HepG2 (cell line): ENCODE measurements around the gene CACNA2D3. TPM values are rescaled to one million over a fixed set of nuclear protein-coding genes. Genes with fewer than 3 reads are reported as not detected.

Experiments used
- ATAC-seq: fragments of 200-7000 bp; cut with Tn5 transposase; 3 replicates; pipeline ENCODE4 v1.9.1; 2020; ENCODE audit warnings: mild to moderate bottlenecking, moderate library complexity
- BruUV-seq: library from RNA; stranded (reverse); fragments of 400-500 nt; replicated peaks from 2 replicates; lab custom pipeline; 2021; lab: Mats Ljungman, UMichigan
- CTCF ChIA-PET: fragments of 300-600 bp; formaldehyde crosslinking; extraction: SDS; loops from one replicate; lab custom pipeline; 2021; ENCODE audit warnings: low total read pairs, inconsistent platforms, low intra/inter-chr PET ratio; lab: Yijun Ruan, JAX
- POLR2A ChIA-PET: fragments of 350-600 bp; sonication (Branson Sonifier 250); formaldehyde crosslinking; loops from one replicate; lab custom pipeline; 2020; ENCODE audit warnings: antibody characterized with exemption, inconsistent platforms; lab: Yijun Ruan, JAX
- DNase-seq: peaks from one replicate; pipeline ENCODE4 v3.0.0-alpha.2; 2015; ENCODE audit warnings: low spot score
- FAIRE-seq: peaks from 3 replicates; lab custom pipeline; 2011; peaks lifted over from hg19 to GRCh38; lab: Jason Lieb, UNC
- H2AFZ ChIP-seq: one replicate; pipeline ENCODE4 v1.6.1; 2011; ENCODE audit warnings: low read length, inconsistent platforms
- H3K27ac ChIP-seq: fragments of 300-600 bp; 3 replicates; pipeline ENCODE4 v1.8.0; 2011; ENCODE audit warnings: mixed run types, mild to moderate bottlenecking, mixed read lengths, low read length, inconsistent platforms; ENCODE audit not compliant: insufficient read depth; ENCODE audit errors: extremely low read length
- H3K27me3 ChIP-seq, 2 experiments: fragments of 200-600 bp in 1 of 2; 2 replicates in 1 of 2; 3 replicates in 1 of 2; pipeline versions ENCODE4 v1.6.0 to v1.8.0; 2011; ENCODE audit warnings: low read length in 2 of 2, mild to moderate bottlenecking in 2 of 2, moderate library complexity in 2 of 2, inconsistent platforms in 1 of 2; ENCODE audit not compliant: insufficient read depth in 2 of 2, control insufficient read depth in 1 of 2
- H3K36me3 ChIP-seq, 2 experiments: fragments of 200-600 bp in 1 of 2; replicated peaks in 1 of 2; 2 replicates in 1 of 2; 3 replicates in 1 of 2; pipeline versions ENCODE4 v1.5.1 to v1.8.0; 2011; ENCODE audit warnings: low read length in 2 of 2, inconsistent platforms in 1 of 2; ENCODE audit not compliant: insufficient read depth in 2 of 2, control insufficient read depth in 1 of 2
- H3K4me1 ChIP-seq: 2 replicates; pipeline ENCODE4 v1.5.1; 2012; ENCODE audit warnings: low read length, inconsistent platforms; ENCODE audit not compliant: insufficient read depth
- H3K4me2 ChIP-seq: 2 replicates; pipeline ENCODE4 v1.6.0; 2011; ENCODE audit warnings: low read depth, low read length, inconsistent platforms
- H3K4me3 ChIP-seq, 3 experiments: fragments of 200-600 bp in 1 of 3; sonication (generic), shearing (Covaris generic) in 1 of 3; replicated peaks in 1 of 3; 2 replicates each; pipeline ENCODE4 v1.5.1; 2011 to 2016; ENCODE audit warnings: low read length in 3 of 3, inconsistent platforms in 2 of 3, low read depth in 2 of 3, mild to moderate bottlenecking in 2 of 3, control low read depth in 1 of 3, mixed read lengths in 1 of 3; ENCODE audit not compliant: insufficient read depth in 1 of 3
- H3K79me2 ChIP-seq: one replicate; pipeline ENCODE4 v1.6.1; 2011; ENCODE audit warnings: low read length, inconsistent platforms; ENCODE audit not compliant: insufficient read depth
- H3K9ac ChIP-seq: 2 replicates; pipeline ENCODE4 v1.6.0; 2011; ENCODE audit warnings: mild to moderate bottlenecking, low read depth, low read length, inconsistent platforms; ENCODE audit not compliant: insufficient read depth
- H3K9me3 ChIP-seq: 2 replicates; pipeline ENCODE4 v1.5.1; 2012; ENCODE audit warnings: mild to moderate bottlenecking, low read length
- H4K20me1 ChIP-seq: 2 replicates; pipeline ENCODE4 v1.6.0; 2011; ENCODE audit warnings: inconsistent platforms, mild to moderate bottlenecking, low read length, moderate library complexity; ENCODE audit not compliant: insufficient read depth
- DR1 ChIP-seq: sonication (generic); formaldehyde crosslinking; IDR thresholded peaks from 2 replicates; pipeline ENCODE4 v1.8.0; 2021; ENCODE audit warnings: mild to moderate bottlenecking, missing genetic modification reagents, inconsistent platforms
- NR2F1 ChIP-seq, 2 experiments: fragments of 450-650 bp in 1 of 2; formaldehyde crosslinking in 1 of 2; IDR thresholded peaks; 2 replicates each; pipeline versions ENCODE4 v1.5.0 to v1.6.1; 2016 to 2020; ENCODE audit warnings: mild to moderate bottlenecking in 1 of 2, missing compliant biosample characterization in 1 of 2, missing genetic modification reagents in 1 of 2, moderate library complexity in 1 of 2
- SMARCC2 ChIP-seq: fragments of 450-650 bp; IDR thresholded peaks from 2 replicates; pipeline ENCODE4 v1.6.1; 2017; ENCODE audit warnings: antibody characterized with exemption, mild to moderate bottlenecking
- TP53 ChIP-seq: sonication (generic); formaldehyde crosslinking; conservative IDR thresholded peaks from 2 replicates; pipeline ENCODE4 v1.4.0; 2020; ENCODE audit warnings: missing genetic modification reagents
- ZBTB1 ChIP-seq: sonication (generic); formaldehyde crosslinking; IDR thresholded peaks from 2 replicates; pipeline ENCODE4 v1.4.0; 2020; ENCODE audit warnings: missing genetic modification reagents, borderline replicate concordance
- WGBS: methylation state at CpG from one replicate; pipeline ENCODE4 v1.1.6; 2017; ENCODE audit warnings: low lambda C conversion rate; 5-methylcytosine and 5-hydroxymethylcytosine counted together
- in situ Hi-C: cut with HindIII; loops from 2 replicates; pipeline ENCODE4 v1.10.0; 2017; ENCODE audit warnings: low pct_unique_long_range_greater_than_20kb; ENCODE audit not compliant: extremely low pct_ligation_motif_present
- intact Hi-C: fragments of 100-400 bp; cut with micrococcal nuclease; formaldehyde crosslinking; loops from one replicate; pipeline ENCODE4 v1.10.0; 2022; ENCODE audit not compliant: unreplicated experiment
- polyA plus RNA-seq, 8 experiments: library from polyadenylated mRNA; depleted of rRNA in 3 of 8; stranded (reverse) in 7 of 8; unstranded in 1 of 8; fragments of >200 nt; fragmentation: Illumina TruSeq in 4 of 8; extraction: Trizol in 4 of 8; gene quantifications; 2 replicates each; pipeline versions ENCODE4 v1.2.1 to v1.2.3, GENCODE V29; 2011 to 2016; ENCODE audit warnings: low read depth in 4 of 8, missing spikeins in 1 of 8, mixed read lengths in 1 of 8; ENCODE audit not compliant: insufficient read depth in 1 of 8
- total RNA-seq, 5 experiments: library from RNA; depleted of rRNA; stranded (reverse); fragments of >200 nt; fragmentation: Illumina TruSeq; extraction: Trizol; gene quantifications; 2 replicates each; pipeline ENCODE4 v1.2.3, GENCODE V29; 2016; ENCODE audit warnings: low read depth in 1 of 5
- TF ChIP-seq, protein P1 (sequence below): sonication (generic); formaldehyde crosslinking; IDR thresholded peaks from 2 replicates; pipeline ENCODE4 v1.8.0; 2022; ENCODE audit warnings: missing genetic modification reagents, low read depth, mild to moderate bottlenecking, borderline replicate concordance
- TF ChIP-seq, protein P2 (sequence below): sonication (generic); formaldehyde crosslinking; IDR thresholded peaks from 2 replicates; pipeline ENCODE4 v1.9.0; 2022; ENCODE audit warnings: missing genetic modification reagents, mild to moderate bottlenecking, borderline replicate concordance
- TF ChIP-seq, protein P3 (sequence below): sonication (generic); formaldehyde crosslinking; IDR thresholded peaks from 2 replicates; pipeline ENCODE4 v1.4.0; 2020; ENCODE audit warnings: missing genetic modification reagents
- TF ChIP-seq, protein P4 (sequence below): sonication (generic); formaldehyde crosslinking; IDR thresholded peaks from 2 replicates; pipeline ENCODE4 v1.4.0; 2020; ENCODE audit warnings: missing genetic modification reagents

The CACNA2D3 gene
- total and polyA plus RNA-seq, 2 of the 13 experiments (the other 11 are each of a cell fraction or from before 2014, with no cell fraction given), result not detected

DNA sequence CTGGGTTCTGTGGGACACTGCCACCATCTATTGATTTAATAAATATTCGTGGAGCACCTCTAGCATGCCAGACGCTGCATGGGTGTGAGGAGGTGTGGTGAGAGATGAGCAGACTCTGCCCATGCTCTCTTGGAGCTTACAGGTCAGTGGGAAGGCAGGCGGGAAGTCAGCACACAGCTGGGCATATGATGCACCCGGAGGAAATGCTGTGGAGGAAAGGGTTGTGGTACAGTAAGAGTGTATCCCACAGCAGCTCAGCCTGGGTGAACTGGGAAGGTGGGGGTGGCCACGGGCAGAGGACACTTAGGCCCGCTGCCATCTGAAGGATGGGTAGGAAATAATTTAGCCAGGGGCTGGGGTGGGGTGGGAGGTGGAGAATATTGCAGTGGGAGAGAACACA is 392.1 kb downstream of the CACNA2D3 start:
- BruUV-seq, result no TSS peak
- CTCF ChIA-PET, result no interaction called here
- ATAC-seq, result no peak

DNA sequence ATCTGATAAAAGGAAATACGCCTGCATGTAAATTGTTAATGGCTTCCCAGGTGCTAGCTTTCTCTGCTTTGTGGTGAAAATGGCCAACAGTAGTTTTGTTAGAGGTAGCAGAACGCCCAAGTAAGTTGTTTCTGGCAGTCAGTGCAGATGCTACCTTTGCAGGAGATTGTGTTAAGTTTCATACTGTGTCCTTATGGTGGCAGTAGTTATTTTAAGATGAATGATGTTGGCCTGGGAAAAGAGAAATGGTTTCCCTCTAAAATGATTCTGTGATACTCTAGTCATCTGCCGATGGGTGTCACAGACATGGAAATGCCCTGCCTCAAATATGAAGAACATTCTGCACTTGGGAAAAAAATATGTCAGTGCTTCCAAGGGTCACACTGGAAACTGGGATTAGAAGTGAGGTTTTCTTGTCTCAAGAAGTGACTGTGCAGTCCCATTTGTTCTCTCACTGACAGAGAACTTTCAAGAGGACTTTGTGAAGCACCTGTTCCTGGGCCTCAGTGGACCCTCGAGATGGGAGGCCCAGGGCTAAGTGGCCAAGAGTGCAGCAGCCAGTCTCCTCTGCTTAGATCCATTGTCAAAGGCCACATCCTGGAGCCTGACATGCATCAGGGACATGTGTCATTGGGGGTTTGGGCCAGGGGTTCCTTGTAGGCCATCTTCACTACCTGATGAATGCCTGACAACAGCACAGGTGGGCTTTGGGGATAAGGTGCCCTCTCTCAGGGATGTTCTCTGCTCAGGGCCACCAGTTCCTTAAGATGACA is 393.3 kb downstream of the CACNA2D3 start:
- ATAC-seq, result no peak
- Histone ChIP-seq H4K20me1 (no peaks in the 10 kb centered on the region), H3K4me3 (no peak overlapping the region), H2AFZ (no peak overlapping the region), H3K4me1 (no peaks in the 10 kb centered on the region), H3K27me3 (peaks cover 0 to 6% of the 10 kb centered on the region in 2 experiments; a peak in 3 of 5 replicates), H3K36me3 (no peaks in the 10 kb centered on the region), H3K79me2 (no peaks in the 10 kb centered on the region), H3K9ac (no peak overlapping the region), H3K9me3 (no peaks in the 10 kb centered on the region), H3K4me2 (no peak overlapping the region), H3K27ac (no peak overlapping the region)
- no peak for DNase-seq
- ChIA-PET POLR2A (no interaction called here), CTCF (no interaction called here)
- 15% methylated on average over 3 of the region's 4 CpGs for WGBS
- no TSS peak for BruUV-seq
- intact Hi-C loops, result no loop called here
- in situ Hi-C loops, result no loop called here
- FAIRE-seq, result no peak
- TF ChIP-seq, protein P1, sequence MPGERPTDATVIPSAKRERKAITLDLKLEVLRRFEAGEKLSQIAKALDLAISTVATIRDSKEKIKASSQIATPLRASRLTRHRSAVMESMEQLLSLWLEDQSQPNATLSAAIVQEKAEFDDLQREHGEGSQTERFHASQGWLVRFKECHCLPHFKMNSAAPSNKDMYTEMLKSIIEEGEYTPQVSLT, result no peak
- TF ChIP-seq, protein P2, sequence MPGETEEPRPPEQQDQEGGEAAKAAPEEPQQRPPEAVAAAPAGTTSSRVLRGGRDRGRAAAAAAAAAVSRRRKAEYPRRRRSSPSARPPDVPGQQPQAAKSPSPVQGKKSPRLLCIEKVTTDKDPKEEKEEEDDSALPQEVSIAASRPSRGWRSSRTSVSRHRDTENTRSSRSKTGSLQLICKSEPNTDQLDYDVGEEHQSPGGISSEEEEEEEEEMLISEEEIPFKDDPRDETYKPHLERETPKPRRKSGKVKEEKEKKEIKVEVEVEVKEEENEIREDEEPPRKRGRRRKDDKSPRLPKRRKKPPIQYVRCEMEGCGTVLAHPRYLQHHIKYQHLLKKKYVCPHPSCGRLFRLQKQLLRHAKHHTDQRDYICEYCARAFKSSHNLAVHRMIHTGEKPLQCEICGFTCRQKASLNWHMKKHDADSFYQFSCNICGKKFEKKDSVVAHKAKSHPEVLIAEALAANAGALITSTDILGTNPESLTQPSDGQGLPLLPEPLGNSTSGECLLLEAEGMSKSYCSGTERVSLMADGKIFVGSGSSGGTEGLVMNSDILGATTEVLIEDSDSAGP (CRISPR knock-in tag), result no peak
- TF ChIP-seq DR1 (CRISPR knock-in tag), result no peak
- TF ChIP-seq, protein P3, sequence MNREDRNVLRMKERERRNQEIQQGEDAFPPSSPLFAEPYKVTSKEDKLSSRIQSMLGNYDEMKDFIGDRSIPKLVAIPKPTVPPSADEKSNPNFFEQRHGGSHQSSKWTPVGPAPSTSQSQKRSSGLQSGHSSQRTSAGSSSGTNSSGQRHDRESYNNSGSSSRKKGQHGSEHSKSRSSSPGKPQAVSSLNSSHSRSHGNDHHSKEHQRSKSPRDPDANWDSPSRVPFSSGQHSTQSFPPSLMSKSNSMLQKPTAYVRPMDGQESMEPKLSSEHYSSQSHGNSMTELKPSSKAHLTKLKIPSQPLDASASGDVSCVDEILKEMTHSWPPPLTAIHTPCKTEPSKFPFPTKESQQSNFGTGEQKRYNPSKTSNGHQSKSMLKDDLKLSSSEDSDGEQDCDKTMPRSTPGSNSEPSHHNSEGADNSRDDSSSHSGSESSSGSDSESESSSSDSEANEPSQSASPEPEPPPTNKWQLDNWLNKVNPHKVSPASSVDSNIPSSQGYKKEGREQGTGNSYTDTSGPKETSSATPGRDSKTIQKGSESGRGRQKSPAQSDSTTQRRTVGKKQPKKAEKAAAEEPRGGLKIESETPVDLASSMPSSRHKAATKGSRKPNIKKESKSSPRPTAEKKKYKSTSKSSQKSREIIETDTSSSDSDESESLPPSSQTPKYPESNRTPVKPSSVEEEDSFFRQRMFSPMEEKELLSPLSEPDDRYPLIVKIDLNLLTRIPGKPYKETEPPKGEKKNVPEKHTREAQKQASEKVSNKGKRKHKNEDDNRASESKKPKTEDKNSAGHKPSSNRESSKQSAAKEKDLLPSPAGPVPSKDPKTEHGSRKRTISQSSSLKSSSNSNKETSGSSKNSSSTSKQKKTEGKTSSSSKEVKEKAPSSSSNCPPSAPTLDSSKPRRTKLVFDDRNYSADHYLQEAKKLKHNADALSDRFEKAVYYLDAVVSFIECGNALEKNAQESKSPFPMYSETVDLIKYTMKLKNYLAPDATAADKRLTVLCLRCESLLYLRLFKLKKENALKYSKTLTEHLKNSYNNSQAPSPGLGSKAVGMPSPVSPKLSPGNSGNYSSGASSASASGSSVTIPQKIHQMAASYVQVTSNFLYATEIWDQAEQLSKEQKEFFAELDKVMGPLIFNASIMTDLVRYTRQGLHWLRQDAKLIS (CRISPR knock-in tag), result no peak
- TF ChIP-seq ZBTB1 (CRISPR knock-in tag), result no peak

More for the DNA sequence above, 392.1 kb downstream of the CACNA2D3 start:
- Histone ChIP-seq H3K9me3 (no peaks in the 10 kb centered on the region), H3K4me3 (no peak overlapping the region), H3K4me1 (no peaks in the 10 kb centered on the region), H2AFZ (no peak overlapping the region), H3K9ac (no peak overlapping the region), H3K4me2 (no peak overlapping the region), H3K27me3 (peaks cover 0 to 6% of the 10 kb centered on the region in 2 experiments; a peak in 3 of 5 replicates), H3K36me3 (no peaks in the 10 kb centered on the region), H4K20me1 (no peaks in the 10 kb centered on the region), H3K79me2 (no peaks in the 10 kb centered on the region), H3K27ac (no peak overlapping the region)
- WGBS, result 10% methylated on average over 6 of the region's 6 CpGs
- FAIRE-seq (no peak), DNase-seq (no peak)
- POLR2A ChIA-PET, result no interaction called here
- TF ChIP-seq SMARCC2 (no peak), TP53 (CRISPR knock-in tag) (no peak), NR2F1 (CRISPR knock-in tag; IDR thresholded peaks at IDR 0.05) (no peak)
- TF ChIP-seq, protein P4, sequence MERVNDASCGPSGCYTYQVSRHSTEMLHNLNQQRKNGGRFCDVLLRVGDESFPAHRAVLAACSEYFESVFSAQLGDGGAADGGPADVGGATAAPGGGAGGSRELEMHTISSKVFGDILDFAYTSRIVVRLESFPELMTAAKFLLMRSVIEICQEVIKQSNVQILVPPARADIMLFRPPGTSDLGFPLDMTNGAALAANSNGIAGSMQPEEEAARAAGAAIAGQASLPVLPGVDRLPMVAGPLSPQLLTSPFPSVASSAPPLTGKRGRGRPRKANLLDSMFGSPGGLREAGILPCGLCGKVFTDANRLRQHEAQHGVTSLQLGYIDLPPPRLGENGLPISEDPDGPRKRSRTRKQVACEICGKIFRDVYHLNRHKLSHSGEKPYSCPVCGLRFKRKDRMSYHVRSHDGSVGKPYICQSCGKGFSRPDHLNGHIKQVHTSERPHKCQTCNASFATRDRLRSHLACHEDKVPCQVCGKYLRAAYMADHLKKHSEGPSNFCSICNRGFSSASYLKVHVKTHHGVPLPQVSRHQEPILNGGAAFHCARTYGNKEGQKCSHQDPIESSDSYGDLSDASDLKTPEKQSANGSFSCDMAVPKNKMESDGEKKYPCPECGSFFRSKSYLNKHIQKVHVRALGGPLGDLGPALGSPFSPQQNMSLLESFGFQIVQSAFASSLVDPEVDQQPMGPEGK (CRISPR knock-in tag), result no peak
- in situ Hi-C loops, result no loop called here
- intact Hi-C loops, result no loop called here
